SH-SY5Y (cell line): ENCODE data around the gene MCF2L.

Experiments
- GATA2 ChIP-seq: IDR thresholded peaks from 2 replicates; pipeline ENCODE4 v1.6.1; 2011; ENCODE audit warnings: mild to moderate bottlenecking, low read depth, low read length
- GATA3 ChIP-seq: IDR thresholded peaks from 2 replicates; pipeline ENCODE4 v1.6.1; 2011; ENCODE audit warnings: low read depth, mild to moderate bottlenecking, low read length, moderate library complexity

GRCh38 chr13:112954488-112955270 lies 14.3 kb upstream of the MCF2L start:
- TF ChIP-seq GATA2, result no peak
- TF ChIP-seq GATA3, result no peak
